Urinary bladder (tissue), 4 donors: ENCODE results near the gene SMYD3. TPM values are rescaled to one million over a fixed set of nuclear protein-coding genes. Genes with fewer than 3 reads are reported as not detected.

Experiments used
- DNase-seq: peaks from one replicate; pipeline ENCODE4 v3.0.0-alpha.2; 2015; ENCODE audit errors: extremely low spot score
- H3K27ac ChIP-seq: one replicate; pipeline ENCODE4 v1.5.1; 2013; ENCODE audit warnings: low read depth, mild to moderate bottlenecking, moderate library complexity
- H3K36me3 ChIP-seq: one replicate; pipeline ENCODE4 v1.6.1; 2013; ENCODE audit warnings: mild to moderate bottlenecking, moderate library complexity; ENCODE audit not compliant: insufficient read depth
- H3K4me1 ChIP-seq: one replicate; pipeline ENCODE4 v1.6.1; 2013; ENCODE audit warnings: mild to moderate bottlenecking, moderate library complexity; ENCODE audit not compliant: insufficient read depth
- H3K4me3 ChIP-seq: one replicate; pipeline ENCODE4 v1.5.1; 2013; ENCODE audit warnings: low read depth, low read length
- WGBS: extraction: QIAGEN DNeasy Blood & Tissue Kit; methylation state at CpG from one replicate; pipeline ENCODE4 v1.1.7; 2013; 5-methylcytosine and 5-hydroxymethylcytosine counted together
- polyA plus RNA-seq: library from polyadenylated mRNA; stranded (reverse); fragments of 200-250 nt; gene quantifications from one replicate; pipeline ENCODE4 v1.2.3, GENCODE V29; 2013
- total RNA-seq: library from RNA; depleted of rRNA; stranded (reverse); fragments of >200 nt; gene quantifications from one replicate; pipeline ENCODE4 v1.2.3, GENCODE V29; 2014
- donor health status: healthy with polysubstance abuse.
- donor health status: healthy.

SMYD3 gene
- total and polyA plus RNA-seq, 2 donors: 18.2 to 44.6 TPM

- WGBS: 98% methylated on average over 4 of the region's 4 CpGs
- H3K27ac ChIP-seq: no peak overlapping the region
Measured at GRCh38 chr1:246258250-246258649, 248.8 kb downstream of the SMYD3 start.

GRCh38 chr1:246255773-246256172, 251.3 kb downstream of the SMYD3 start:
- DNase-seq: no peak
- Histone ChIP-seq H3K27ac (no peak overlapping the region), H3K36me3 (no peaks in the 10 kb centered on the region), H3K4me1 (no peaks in the 10 kb centered on the region), H3K4me3 (no peak overlapping the region)
- 91% methylated on average over 2 of the region's 2 CpGs for WGBS

More at GRCh38 chr1:246258250-246258649, 248.8 kb downstream of the SMYD3 start:
- Histone ChIP-seq H3K36me3 (no peaks in the 10 kb centered on the region), H3K4me3 (no peak overlapping the region), H3K4me1 (no peaks in the 10 kb centered on the region)
- DNase-seq: no peak

GRCh38 chr1:246254854-246255253, 252.2 kb downstream of the SMYD3 start:
- DNase-seq: no peak
- 82% methylated on average over 2 of the region's 2 CpGs for WGBS
- H3K4me1 ChIP-seq: no peaks in the 10 kb centered on the region
- no peak overlapping the region for H3K27ac ChIP-seq
- no peaks in the 10 kb centered on the region for H3K36me3 ChIP-seq
- H3K4me3 ChIP-seq: no peak overlapping the region

- no peaks in the 10 kb centered on the region for H3K4me1 ChIP-seq
- H3K4me3 ChIP-seq: no peak overlapping the region
- no peaks in the 10 kb centered on the region for H3K36me3 ChIP-seq
- no peak overlapping the region for H3K27ac ChIP-seq
- DNase-seq: no peak
- 93% methylated on average over 1 of the region's 1 CpG for WGBS
Measured at GRCh38 chr1:246246430-246246829, 260.6 kb downstream of the SMYD3 start.

GRCh38 chr1:246245541-246245940, 261.5 kb downstream of the SMYD3 start:
- Histone ChIP-seq H3K4me3 (no peak overlapping the region), H3K36me3 (no peaks in the 10 kb centered on the region), H3K4me1 (no peaks in the 10 kb centered on the region), H3K27ac (no peak overlapping the region)
- WGBS: 94% methylated on average over 1 of the region's 1 CpG
- no peak for DNase-seq

- DNase-seq: no peak
- no peaks in the 10 kb centered on the region for H3K36me3 ChIP-seq
- 69% methylated on average over 3 of the region's 3 CpGs for WGBS
- H3K4me1 ChIP-seq: no peaks in the 10 kb centered on the region
- H3K4me3 ChIP-seq: no peak overlapping the region
- no peak overlapping the region for H3K27ac ChIP-seq
Measured at GRCh38 chr1:246232126-246232525, 275.0 kb downstream of the SMYD3 start.

- Histone ChIP-seq H3K4me3 (no peak overlapping the region), H3K4me1 (no peaks in the 10 kb centered on the region)
- 90% methylated on average over 2 of the region's 2 CpGs for WGBS
Measured at GRCh38 chr1:246226041-246226440, 281.0 kb downstream of the SMYD3 start.

GRCh38 chr1:246221485-246222255, 285.4 kb downstream of the SMYD3 start:
- H3K4me1 ChIP-seq: no peaks in the 10 kb centered on the region
- no peak overlapping the region for H3K27ac ChIP-seq
- WGBS: 96% methylated on average over 14 of the region's 14 CpGs
- no peak for DNase-seq
- H3K36me3 ChIP-seq: no peaks in the 10 kb centered on the region
- no peak overlapping the region for H3K4me3 ChIP-seq

More at GRCh38 chr1:246226041-246226440, 281.0 kb downstream of the SMYD3 start:
- Histone ChIP-seq H3K36me3 (no peaks in the 10 kb centered on the region), H3K27ac (no peak overlapping the region)
- DNase-seq: no peak

- H3K36me3 ChIP-seq: no peaks in the 10 kb centered on the region
- whole genome bisulfite sequencing: 98% methylated on average over 8 of the region's 8 CpGs
- no peak for DNase-seq
- no peak overlapping the region for H3K27ac ChIP-seq
- H3K4me1 ChIP-seq: no peaks in the 10 kb centered on the region
- H3K4me3 ChIP-seq: no peak overlapping the region
Measured at GRCh38 chr1:246220495-246221065, 286.5 kb downstream of the SMYD3 start.

- no peak overlapping the region for H3K27ac ChIP-seq
- DNase-seq: no peak
- no peaks in the 10 kb centered on the region for H3K36me3 ChIP-seq
- no peaks in the 10 kb centered on the region for H3K4me1 ChIP-seq
- 59% methylated on average over 11 of the region's 11 CpGs for WGBS
- H3K4me3 ChIP-seq: no peak overlapping the region
Measured at GRCh38 chr1:246219508-246220030, 287.5 kb downstream of the SMYD3 start.

GRCh38 chr1:246218686-246219085, 288.4 kb downstream of the SMYD3 start:
- WGBS: 56% methylated on average over 2 of the region's 2 CpGs

GRCh38 chr1:246216906-246217305, 290.2 kb downstream of the SMYD3 start:
- H3K27ac ChIP-seq: no peak overlapping the region
- no peak overlapping the region for H3K4me3 ChIP-seq
- H3K4me1 ChIP-seq: no peaks in the 10 kb centered on the region
- H3K36me3 ChIP-seq: peaks cover 2% of the 10 kb centered on the region
- no peak for DNase-seq

More at GRCh38 chr1:246218686-246219085, 288.4 kb downstream of the SMYD3 start:
- DNase-seq: no peak
- Histone ChIP-seq H3K4me3 (no peak overlapping the region), H3K36me3 (no peaks in the 10 kb centered on the region), H3K4me1 (no peaks in the 10 kb centered on the region), H3K27ac (no peak overlapping the region)

GRCh38 chr1:246215510-246215903, 291.6 kb downstream of the SMYD3 start:
- Histone ChIP-seq H3K4me3 (no peak overlapping the region), H3K4me1 (no peaks in the 10 kb centered on the region), H3K36me3 (peaks cover 2% of the 10 kb centered on the region), H3K27ac (no peak overlapping the region)
- DNase-seq: no peak
- WGBS: 87% methylated on average over 4 of the region's 4 CpGs
